Mucosa of stomach (tissue), 1 donor: ENCODE measurements around the gene TMC6.
"Not testable (repeated sequence)": the region's sequence is repeated elsewhere in the genome, so short reads cannot be mapped to it uniquely, and the experiment has no call there.

ENCODE experiments used
- H3K27me3 ChIP-seq: one replicate; pipeline ENCODE4 v1.7.0; 2013; ENCODE audit warnings: mild to moderate bottlenecking, low read length; ENCODE audit not compliant: control insufficient read depth, insufficient read depth
- H3K36me3 ChIP-seq: one replicate; pipeline ENCODE4 v1.7.0; 2013; ENCODE audit warnings: low read length; ENCODE audit not compliant: control insufficient read depth, insufficient read depth
- H3K4me1 ChIP-seq: one replicate; pipeline ENCODE4 v1.7.0; 2013; ENCODE audit warnings: mild to moderate bottlenecking, low read length; ENCODE audit not compliant: control insufficient read depth, insufficient read depth
- H3K4me3 ChIP-seq: one replicate; pipeline ENCODE4 v1.7.0; 2013; ENCODE audit warnings: low read length
- H3K9ac ChIP-seq: one replicate; pipeline ENCODE4 v1.7.0; 2013; ENCODE audit warnings: mild to moderate bottlenecking, low read length, moderate library complexity
- H3K9me3 ChIP-seq: one replicate; pipeline ENCODE4 v1.7.0; 2013; ENCODE audit warnings: mild to moderate bottlenecking, low read length, moderate library complexity; ENCODE audit not compliant: control insufficient read depth
- donor health status: Pancreatic carcinoma.

TMC6 gene

DNA sequence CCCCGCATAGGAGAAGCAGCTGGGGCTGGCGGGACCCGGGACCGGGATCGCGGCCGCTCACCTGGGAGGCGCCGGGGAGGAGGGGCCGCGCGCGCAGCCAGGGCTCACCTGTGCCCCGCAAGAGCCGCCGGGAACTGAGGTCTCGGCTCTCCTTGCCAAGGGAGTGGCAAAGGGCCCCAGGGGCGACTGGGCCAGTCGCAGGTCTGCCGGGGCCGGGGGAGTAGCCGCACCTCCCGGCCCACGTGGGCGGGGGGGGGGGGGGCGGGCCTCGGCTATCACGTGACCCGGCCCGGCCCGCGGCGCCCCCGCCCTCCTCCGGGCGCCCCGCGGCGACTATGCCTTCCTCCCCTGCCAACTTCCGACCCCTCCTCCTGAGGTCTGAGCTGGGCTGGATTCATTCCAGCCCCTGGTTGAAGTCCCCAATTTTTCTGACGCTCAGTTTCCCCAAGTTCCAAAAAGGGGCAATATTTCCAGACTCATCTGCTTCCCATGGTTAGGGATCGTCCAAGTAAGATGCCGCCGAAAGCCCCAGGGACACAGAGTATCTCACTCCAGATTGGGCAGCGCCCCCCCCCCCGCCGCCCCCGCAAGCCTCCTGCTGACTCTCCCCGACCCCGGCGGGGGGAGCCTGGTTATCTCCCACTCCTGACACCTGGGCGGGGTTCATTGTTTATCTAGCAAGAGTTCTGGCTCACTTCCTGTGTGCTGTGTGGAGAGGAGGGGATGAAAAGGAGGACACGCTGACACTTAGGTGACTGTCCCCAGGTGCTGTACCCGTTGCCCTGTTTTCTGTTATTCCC lies at the start of gene TMC6:
TMC6 (minus strand) TSS at position 205 of the 800 bp plus-strand sequence. CDS start 1,923 bp downstream, outside the sequence.
- peaks cover 23% of the 10 kb centered on the region for H3K27me3 ChIP-seq
- H3K4me1 ChIP-seq, result peaks cover 47% of the 10 kb centered on the region
- H3K4me3 ChIP-seq, result no peak within 1 kb of the TSS
- no peaks in the 10 kb centered on the region for H3K9me3 ChIP-seq
- peak within 1 kb of the TSS; percentile 70 for H3K9ac ChIP-seq
- H3K36me3 ChIP-seq, result no peaks in the 10 kb centered on the region

DNA sequence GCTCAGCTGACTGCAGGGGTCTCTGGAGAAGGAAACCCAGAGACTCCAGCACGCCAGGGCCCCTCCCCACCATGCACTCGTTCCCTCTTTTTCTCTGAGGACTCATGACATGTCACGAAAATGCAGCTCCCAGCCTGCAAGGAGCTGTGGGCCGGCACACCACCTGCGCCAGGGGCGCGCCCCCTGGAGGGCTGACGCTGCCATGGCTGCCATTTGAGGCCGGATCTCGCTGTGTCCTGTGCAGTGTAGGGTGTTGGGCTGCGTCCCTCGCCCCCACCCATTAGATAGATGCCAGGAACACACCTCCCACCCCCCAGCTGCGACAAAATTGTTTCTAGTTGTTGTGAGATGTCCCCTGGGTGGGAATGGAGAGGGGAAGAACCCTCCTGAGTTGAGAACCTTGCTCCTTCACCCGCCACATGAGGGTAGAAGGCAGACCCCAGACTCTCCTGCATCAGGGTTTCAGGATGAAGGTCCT lies 48.0 kb upstream of the TMC6 start:
- H3K27me3 ChIP-seq, result no peaks in the 10 kb centered on the region
- peaks cover 73% of the 10 kb centered on the region for H3K4me1 ChIP-seq
- H3K9me3 ChIP-seq, result no peaks in the 10 kb centered on the region
- H3K4me3 ChIP-seq, result no peak overlapping the region
- no peak overlapping the region for H3K9ac ChIP-seq
- H3K36me3 ChIP-seq, result no peaks in the 10 kb centered on the region

- Histone ChIP-seq H3K9me3 (no peaks in the 10 kb centered on the region), H3K9ac (no peak overlapping the region), H3K36me3 (peaks cover 8% of the 10 kb centered on the region), H3K4me3 (no peak overlapping the region), H3K4me1 (peaks cover 80% of the 10 kb centered on the region), H3K27me3 (no peaks in the 10 kb centered on the region)
These were observed 47.1 kb upstream of the TMC6 start for GRCh38 chr17:78175643-78175981.

- Histone ChIP-seq H3K36me3 (peaks cover 9% of the 10 kb centered on the region), H3K4me1 (peaks cover 81% of the 10 kb centered on the region), H3K9ac (peak overlapping the region; percentile 60), H3K9me3 (no peaks in the 10 kb centered on the region), H3K27me3 (no peaks in the 10 kb centered on the region), H3K4me3 (peak overlapping the region; percentile 33)
These were observed 46.5 kb upstream of the TMC6 start for GRCh38 chr17:78174870-78175642.

- H3K4me3 ChIP-seq, result peak overlapping the region; percentile 33
- peaks cover 9% of the 10 kb centered on the region for H3K36me3 ChIP-seq
- peak overlapping the region; percentile 60 for H3K9ac ChIP-seq
- peaks cover 81% of the 10 kb centered on the region for H3K4me1 ChIP-seq
- H3K9me3 ChIP-seq, result no peaks in the 10 kb centered on the region
- no peaks in the 10 kb centered on the region for H3K27me3 ChIP-seq
These were observed 45.9 kb upstream of the TMC6 start for GRCh38 chr17:78174346-78174869.

GRCh38 chr17:78173097-78173715 lies 44.7 kb upstream of the TMC6 start:
- Histone ChIP-seq H3K9me3 (no peaks in the 10 kb centered on the region), H3K36me3 (peaks cover 9% of the 10 kb centered on the region), H3K9ac (peak overlapping the region; percentile 52), H3K4me1 (peaks cover 76% of the 10 kb centered on the region), H3K27me3 (no peaks in the 10 kb centered on the region), H3K4me3 (peak overlapping the region; percentile 58)

GRCh38 chr17:78172249-78173051 lies 43.9 kb upstream of the TMC6 start:
- Histone ChIP-seq H3K4me3 (peak overlapping the region; percentile 58), H3K9me3 (no peaks in the 10 kb centered on the region), H3K4me1 (peaks cover 80% of the 10 kb centered on the region), H3K36me3 (peaks cover 9% of the 10 kb centered on the region), H3K9ac (peak overlapping the region; percentile 52), H3K27me3 (no peaks in the 10 kb centered on the region)

DNA sequence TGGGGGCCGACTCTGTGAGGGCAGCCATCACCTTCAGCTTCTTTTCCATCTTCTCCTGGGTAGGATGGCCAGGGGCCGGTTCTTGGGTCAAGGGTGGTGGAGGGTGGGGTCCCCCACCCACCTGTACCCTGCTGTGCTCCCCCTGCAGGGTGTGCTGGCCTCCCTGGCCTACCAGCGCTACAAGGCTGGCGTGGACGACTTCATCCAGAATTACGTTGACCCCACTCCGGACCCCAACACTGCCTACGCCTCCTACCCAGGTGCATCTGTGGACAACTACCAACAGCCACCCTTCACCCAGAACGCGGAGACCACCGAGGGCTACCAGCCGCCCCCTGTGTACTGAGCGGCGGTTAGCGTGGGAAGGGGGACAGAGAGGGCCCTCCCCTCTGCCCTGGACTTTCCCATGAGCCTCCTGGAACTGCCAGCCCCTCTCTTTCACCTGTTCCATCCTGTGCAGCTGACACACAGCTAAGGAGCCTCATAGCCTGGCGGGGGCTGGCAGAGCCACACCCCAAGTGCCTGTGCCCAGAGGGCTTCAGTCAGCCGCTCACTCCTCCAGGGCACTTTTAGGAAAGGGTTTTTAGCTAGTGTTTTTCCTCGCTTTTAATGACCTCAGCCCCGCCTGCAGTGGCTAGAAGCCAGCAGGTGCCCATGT lies 43.2 kb upstream of the TMC6 start:
- H3K4me1 ChIP-seq, result peaks cover 76% of the 10 kb centered on the region
- not testable (repeated sequence) for H3K4me3 ChIP-seq, H3K27me3 ChIP-seq, H3K9me3 ChIP-seq, H3K36me3 ChIP-seq
- H3K9ac ChIP-seq, result peak overlapping the region; percentile 55

DNA sequence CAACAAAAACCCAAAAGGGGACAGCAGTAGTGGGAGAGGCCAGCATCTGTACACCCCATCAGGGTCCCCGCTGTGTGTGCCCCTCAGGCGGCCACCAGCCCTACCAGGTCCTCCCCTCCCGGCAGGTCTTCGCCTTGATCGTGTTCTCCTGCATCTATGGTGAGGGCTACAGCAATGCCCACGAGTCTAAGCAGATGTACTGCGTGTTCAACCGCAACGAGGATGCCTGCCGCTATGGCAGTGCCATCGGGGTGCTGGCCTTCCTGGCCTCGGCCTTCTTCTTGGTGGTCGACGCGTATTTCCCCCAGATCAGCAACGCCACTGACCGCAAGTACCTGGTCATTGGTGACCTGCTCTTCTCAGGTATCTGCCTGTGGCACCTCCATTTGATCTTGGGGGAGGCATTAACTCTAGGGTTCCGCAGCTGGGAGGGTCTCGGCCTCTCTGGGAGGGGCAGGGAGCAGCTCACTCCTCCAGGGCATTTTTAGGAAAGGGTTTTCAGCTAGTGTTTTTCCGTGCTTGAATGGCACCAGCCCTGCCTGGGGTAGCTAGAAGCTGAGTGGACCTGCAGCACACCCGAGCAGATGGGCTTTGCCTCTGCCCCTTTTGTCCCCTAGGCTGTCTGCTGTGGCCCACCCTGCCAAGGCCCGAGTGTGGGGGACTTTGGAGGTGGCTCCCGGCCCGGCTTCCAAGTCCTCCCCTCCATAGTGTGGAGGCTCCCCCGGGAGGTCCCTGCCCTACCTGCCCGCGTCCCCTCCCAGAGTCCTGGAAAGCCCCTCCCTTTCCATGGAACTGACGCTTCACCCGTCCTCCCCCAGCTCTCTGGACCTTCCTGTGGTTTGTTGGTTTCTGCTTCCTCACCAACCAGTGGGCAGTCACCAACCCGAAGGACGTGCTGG lies 42.4 kb upstream of the TMC6 start:
- H3K4me1 ChIP-seq, result peaks cover 68% of the 10 kb centered on the region
- no peak overlapping the region for H3K4me3 ChIP-seq
- H3K27me3 ChIP-seq, result no peaks in the 10 kb centered on the region
- H3K9ac ChIP-seq, result peak overlapping the region; percentile 55
- H3K36me3 ChIP-seq, result peaks cover 9% of the 10 kb centered on the region
- H3K9me3 ChIP-seq, result no peaks in the 10 kb centered on the region

GRCh38 chr17:78168903-78169793 lies 40.6 kb upstream of the TMC6 start:
- Histone ChIP-seq H3K27me3 (no peaks in the 10 kb centered on the region), H3K4me3 (peak overlapping the region; percentile 69), H3K9me3 (no peaks in the 10 kb centered on the region), H3K4me1 (peaks cover 57% of the 10 kb centered on the region), H3K36me3 (peaks cover 9% of the 10 kb centered on the region), H3K9ac (peak overlapping the region; percentile 83)
